ENCODE data around the gene LRP1B.

GRCh38 chr2:141151611-141152286 is 979.1 kb downstream of the LRP1B start:
- no peak for TF ChIP-seq GATA2 (IDR thresholded peaks at IDR 0.05; ENCODE audit: low read depth, low read length)
- no peak for TF ChIP-seq GATA3 (IDR thresholded peaks at IDR 0.05; ENCODE audit: low read depth, low read length)
